ENCODE data around the gene SUCO. TPM values are rescaled to one million over a fixed set of nuclear protein-coding genes. Genes with fewer than 3 reads are reported as not detected.
A peak's percentile ranks its signal among the peaks of the same experiment; 100 is the strongest.

SUCO gene
- total RNA-seq, 1 donor, result 11.8 TPM

- no peak for DNase-seq (ENCODE audit: low read depth in 2 of 3, low spot score in 2 of 3)
These were observed 107.2 kb downstream of the SUCO start for GRCh38 chr1:172640111-172640510.

GRCh38 chr1:172641492-172641891 lies 108.5 kb downstream of the SUCO start:
- no peak for DNase-seq (ENCODE audit: low read depth in 2 of 3, low spot score in 2 of 3)

- DNase-seq (ENCODE audit: low read depth in 2 of 3, low spot score in 2 of 3), result no peak
These were observed 110.0 kb downstream of the SUCO start for GRCh38 chr1:172642970-172643369.

- DNase-seq (ENCODE audit: low read depth in 2 of 3, low spot score in 2 of 3), result no peak
These were observed 113.7 kb downstream of the SUCO start for GRCh38 chr1:172646653-172647052.

- DNase-seq (ENCODE audit: low read depth in 2 of 3, low spot score in 2 of 3), result peak in 1 of 3 donors; percentile 43
These were observed 114.2 kb downstream of the SUCO start for GRCh38 chr1:172647110-172647564.

- DNase-seq (ENCODE audit: low read depth in 2 of 3, low spot score in 2 of 3), result no peak
These were observed 115.0 kb downstream of the SUCO start for GRCh38 chr1:172647987-172648386.

- DNase-seq (ENCODE audit: low read depth in 2 of 3, low spot score in 2 of 3), result no peak
These were observed 117.7 kb downstream of the SUCO start for GRCh38 chr1:172650474-172651193.

- DNase-seq (ENCODE audit: low read depth in 2 of 3, low spot score in 2 of 3), result no peak
These were observed 120.2 kb downstream of the SUCO start for GRCh38 chr1:172653015-172653709.

GRCh38 chr1:172654535-172654934 lies 121.6 kb downstream of the SUCO start:
- no peak for DNase-seq (ENCODE audit: low read depth in 2 of 3, low spot score in 2 of 3)

- DNase-seq (ENCODE audit: low read depth in 2 of 3, low spot score in 2 of 3), result no peak
These were observed 123.6 kb downstream of the SUCO start for GRCh38 chr1:172656576-172656975.

- DNase-seq (ENCODE audit: low read depth in 2 of 3, low spot score in 2 of 3), result no peak
These were observed 124.6 kb downstream of the SUCO start for GRCh38 chr1:172657586-172657985.

- DNase-seq (ENCODE audit: low read depth in 2 of 3, low spot score in 2 of 3), result no peak
These were observed 126.0 kb downstream of the SUCO start, which contains the start of gene FASLG for GRCh38 chr1:172658871-172659453. Gene FASLG, plus strand, starts transcription at chr1:172659103. Its CDS starts 99 bp downstream, at chr1:172659202.

GRCh38 chr1:172661107-172661506 lies 128.2 kb downstream of the SUCO start:
- no peak for DNase-seq (ENCODE audit: low read depth in 2 of 3, low spot score in 2 of 3)

Small RNAs within 50 kb of the gene (small RNA-seq; reads per million reads assigned to genes)
- not detected for gene RNU6-693P

Other genes with a start within 250 kb of the SUCO start
- gene C1orf105, start 112.5 kb upstream of the SUCO start, total RNA-seq, result not detected
- gene PIGC, start 89.1 kb upstream of the SUCO start, total RNA-seq, result 38.2 TPM
- not detected for gene FASLG, start 126.0 kb downstream of the SUCO start, total RNA-seq

Data from hematopoietic multipotent progenitor cell (in vitro differentiated cells).